ENCODE data around the gene BBLN.

Gene BBLN

DNA sequence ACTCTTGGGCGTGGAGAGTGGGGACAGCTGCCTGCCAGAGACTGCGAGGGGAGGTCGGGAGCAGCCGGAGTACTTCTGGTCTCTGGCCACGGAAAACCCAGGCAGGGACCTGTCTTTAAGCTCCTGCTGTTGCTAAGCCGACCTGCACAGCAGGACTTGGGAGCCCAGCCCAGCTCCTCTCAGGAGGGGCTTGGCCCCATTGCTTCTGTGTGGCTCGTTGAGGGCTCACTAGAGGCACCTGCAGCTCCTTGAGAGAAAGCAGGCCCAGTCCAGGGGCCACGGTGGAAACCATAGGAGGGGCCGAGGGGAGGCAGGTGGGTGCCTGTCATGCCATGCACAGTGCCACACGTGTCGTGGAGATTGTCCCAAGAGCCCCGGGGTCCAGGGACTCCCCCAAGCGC lies 14.1 kb upstream of the BBLN start:
- DNase-seq: no peak

GRCh38 chr9:128146591-128147120 lies 13.4 kb upstream of the BBLN start:
- DNase-seq: no peak

GRCh38 chr9:128148509-128149000 lies 11.5 kb upstream of the BBLN start:
- no peak for DNase-seq

DNA sequence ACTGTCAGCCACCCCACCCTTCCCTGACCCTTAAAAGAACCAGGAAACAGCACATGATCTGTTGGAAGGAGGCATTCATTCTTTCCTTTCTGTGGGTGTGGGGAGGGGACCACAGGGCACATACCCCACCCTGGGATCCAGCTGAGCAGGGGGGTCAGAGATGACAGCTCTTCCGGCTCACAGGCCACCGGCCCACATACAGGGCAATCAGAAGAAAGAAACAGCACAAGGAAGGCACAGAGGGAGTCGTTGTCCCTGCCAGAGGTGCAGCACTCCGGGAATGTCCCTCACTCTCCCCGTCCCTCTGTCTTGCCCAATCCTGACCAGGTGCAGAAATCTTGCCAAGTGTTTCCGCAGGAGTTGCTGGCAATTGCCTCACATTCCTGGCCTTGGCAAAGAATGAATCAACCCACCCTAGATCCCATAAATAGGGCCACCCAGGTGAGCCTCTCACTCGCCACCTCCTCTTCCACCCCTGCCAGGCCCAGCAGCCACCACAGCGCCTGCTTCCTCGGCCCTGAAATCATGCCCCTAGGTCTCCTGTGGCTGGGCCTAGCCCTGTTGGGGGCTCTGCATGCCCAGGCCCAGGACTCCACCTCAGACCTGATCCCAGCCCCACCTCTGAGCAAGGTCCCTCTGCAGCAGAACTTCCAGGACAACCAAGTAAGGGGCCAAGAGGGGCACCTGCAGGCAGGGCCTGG lies 10.9 kb upstream of the BBLN start, which contains the start of gene LCN2:
Gene LCN2, plus strand, starts transcription at position 453 of the 701 bp plus-strand sequence. Its CDS starts 73 bp downstream, at position 526.
- DNase-seq: no peak

DNA sequence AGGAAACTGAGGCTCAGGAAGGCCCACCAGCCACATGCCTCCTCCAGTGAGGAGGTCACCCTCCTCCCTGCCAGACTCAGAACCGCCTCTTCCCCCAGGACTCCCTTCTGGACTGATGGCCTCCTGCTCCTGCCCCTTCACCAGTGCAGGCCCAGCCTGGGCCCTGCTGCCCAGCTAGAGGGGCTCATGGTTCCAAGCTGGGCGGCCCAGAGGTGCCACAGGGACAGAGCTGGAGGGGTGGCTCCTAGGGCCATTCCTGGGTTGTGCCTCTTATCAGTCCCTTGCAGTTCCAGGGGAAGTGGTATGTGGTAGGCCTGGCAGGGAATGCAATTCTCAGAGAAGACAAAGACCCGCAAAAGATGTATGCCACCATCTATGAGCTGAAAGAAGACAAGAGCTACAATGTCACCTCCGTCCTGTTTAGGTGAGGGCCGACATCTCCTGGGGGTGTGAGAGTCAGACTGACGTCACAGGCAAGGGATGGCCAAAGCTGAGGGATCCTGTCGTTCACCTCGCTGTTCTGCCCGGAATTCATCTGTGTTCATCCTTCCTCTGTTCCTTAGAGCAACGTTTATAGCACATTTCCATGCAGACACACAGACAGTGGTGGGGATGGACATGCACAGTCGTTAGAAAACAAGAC lies 10.0 kb upstream of the BBLN start:
- DNase-seq: no peak

DNA sequence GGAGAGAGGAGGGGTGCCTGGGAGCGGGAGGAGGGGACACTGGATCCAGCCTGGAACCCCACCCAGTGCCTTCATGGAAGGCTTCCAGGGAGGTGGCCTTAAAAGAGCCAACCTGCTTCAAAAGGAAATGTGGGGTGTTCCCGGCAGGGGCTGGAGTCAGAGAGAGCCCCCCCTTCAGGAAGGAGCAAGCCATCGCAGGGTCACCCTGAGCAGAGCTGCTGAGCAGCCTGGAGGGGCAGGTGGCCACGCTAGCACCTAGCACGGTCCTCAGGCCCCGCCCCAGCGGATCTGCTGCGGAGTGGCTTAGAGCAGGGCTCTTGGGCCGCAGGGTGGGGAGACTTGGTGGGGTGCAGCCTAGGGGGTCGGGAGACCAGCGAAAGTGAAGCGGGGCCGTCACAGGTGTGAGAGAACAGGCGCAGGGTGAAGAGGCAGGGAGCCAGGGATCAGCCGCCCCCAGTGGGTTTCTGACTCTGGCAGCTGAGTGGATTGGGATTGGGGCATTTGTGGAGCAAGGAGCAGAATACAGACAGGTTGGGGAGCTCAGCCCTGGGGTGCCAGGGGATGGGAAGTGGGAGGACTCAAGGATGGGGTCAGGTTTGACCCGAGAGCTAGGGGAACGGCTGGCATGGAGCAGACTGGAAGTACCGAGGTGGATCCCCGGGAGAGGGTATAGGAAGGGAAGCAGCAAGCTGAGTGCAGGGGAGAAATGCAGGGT lies 9.3 kb upstream of the BBLN start:
- DNase-seq: no peak

GRCh38 chr9:128151309-128152132 lies 8.5 kb upstream of the BBLN start:
- no peak for DNase-seq

GRCh38 chr9:128152133-128153059 lies 7.7 kb upstream of the BBLN start:
- DNase-seq: no peak

DNA sequence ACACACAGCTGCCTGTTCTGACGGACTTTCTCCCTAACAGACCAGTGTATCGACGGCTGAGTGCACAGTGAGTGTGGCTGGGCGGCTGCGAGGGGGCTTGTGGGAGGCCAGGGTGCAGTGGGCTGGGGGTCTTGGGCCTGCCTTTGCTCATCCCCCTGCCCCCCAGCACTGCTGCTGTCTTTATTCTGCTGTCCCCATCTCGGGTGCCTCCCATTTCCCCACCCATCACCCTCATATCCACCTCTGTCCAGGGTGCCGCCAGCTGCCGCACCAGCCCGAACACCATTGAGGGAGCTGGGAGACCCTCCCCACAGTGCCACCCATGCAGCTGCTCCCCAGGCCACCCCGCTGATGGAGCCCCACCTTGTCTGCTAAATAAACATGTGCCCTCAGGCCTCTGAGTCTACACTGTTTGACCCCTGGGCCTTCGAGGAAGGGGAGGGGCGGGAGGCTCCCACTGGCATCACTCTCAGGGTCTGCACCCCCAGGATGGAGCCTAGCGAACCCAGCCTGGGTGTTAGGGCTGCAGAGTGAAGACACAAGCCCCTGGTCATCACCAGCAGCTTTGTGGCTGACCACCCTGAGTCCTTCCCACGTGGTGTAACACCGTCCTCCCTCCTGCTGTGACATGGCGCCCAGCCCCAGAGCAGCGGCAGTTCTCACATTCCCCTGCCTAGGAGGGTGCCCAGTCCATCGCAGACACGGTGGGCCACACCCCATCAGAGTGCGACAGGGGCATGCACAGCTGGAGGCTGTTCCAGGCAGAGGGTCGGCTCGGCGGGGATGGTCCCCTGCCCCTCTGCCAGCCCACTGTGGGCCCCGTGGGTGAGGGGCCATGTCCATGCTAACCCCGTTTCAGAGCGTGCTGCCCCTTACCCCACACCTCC lies 6.8 kb upstream of the BBLN start:
- DNase-seq: no peak

DNA sequence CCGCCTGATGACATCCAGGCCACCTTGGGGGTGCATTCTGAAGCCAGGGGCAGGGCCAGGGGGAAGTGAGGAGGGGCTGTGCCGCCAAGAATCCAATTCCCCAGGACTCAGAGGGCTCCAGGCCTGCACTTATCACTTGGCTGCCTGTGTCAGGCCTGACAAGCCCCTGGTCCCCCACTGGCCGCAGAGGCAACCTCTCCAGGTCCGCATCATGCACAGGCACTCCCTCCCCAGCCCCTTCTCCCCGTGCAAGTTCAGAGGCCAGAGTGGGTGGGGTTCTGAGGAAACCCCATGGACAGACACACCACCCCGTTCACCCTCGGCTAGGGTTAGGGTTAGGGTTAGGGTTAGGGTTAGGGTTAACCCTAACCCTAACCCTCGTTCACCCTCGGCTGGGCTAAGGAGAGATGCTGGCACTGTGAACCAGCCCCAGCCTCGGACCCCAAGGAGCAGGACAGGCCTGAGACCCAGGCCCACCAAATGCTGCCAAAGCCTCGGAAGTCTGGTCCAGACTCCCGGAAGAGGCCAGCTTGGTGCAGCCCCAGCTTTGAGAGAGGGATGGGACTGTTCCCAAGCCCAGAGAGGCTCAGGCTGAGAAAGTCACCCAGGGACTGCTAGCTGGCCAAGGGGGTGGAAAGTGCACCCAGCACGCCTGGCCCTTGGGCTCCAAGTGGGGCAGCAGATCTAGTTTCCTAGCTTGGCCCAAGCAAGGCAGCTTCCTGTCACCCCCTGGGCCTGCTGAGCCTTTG lies 5.9 kb upstream of the BBLN start:
- DNase-seq: no peak

DNA sequence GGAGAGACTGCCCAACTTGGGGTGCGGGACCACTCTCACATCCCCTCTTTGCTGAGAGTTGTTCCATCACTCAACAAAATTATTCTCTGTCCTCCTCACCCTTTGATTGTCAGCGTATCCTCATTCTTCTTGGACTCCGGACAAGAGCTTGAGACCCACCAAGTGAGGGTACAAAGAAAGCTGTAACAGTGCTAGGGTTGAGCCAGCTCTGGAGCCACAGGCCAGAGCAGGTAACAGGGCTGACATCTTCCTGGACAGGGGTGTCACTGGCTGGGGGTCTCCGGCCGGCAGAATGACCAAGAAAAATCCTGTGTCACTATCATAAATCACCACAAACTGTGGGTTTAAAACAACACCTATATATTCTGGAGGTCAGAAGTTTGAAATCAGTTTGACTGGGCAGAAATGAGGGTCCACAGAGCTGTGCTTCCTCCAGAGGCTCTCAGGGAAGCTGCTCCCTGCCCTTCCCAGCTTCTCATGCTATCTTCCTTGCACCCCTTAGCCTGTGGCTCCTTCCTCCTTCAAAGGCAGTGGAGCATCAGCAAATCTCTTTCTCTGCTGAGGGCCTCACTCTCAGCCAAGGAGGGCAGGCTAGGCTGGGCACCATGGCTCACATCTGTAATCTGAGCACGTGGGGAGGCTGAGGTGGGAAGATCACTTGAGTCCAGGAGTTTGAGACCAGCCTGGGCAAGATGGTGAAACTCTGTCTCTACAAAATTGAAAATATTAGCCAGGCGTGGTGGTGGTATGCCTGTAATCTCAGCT lies 4.1 kb upstream of the BBLN start:
- DNase-seq: no peak

DNA sequence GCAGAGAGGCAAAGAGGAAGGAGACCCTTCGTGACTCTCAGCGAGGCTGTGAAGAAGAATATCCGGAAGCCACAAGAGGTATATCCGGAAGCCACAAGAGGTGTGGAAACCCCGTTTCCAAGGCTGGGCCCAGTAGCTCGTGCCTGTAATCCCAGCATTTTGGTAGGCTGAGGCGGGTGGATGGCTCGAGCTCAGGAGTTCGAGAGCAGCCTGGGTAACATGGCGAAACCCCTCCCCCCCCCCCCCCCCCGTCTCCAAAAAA lies 612 bp upstream of the BBLN start:
- peak; percentile 30 for DNase-seq

- DNase-seq: peak; percentile 41
Measured at GRCh38 chr9:128160603-128160987, 530 bp downstream of the BBLN start.

DNA sequence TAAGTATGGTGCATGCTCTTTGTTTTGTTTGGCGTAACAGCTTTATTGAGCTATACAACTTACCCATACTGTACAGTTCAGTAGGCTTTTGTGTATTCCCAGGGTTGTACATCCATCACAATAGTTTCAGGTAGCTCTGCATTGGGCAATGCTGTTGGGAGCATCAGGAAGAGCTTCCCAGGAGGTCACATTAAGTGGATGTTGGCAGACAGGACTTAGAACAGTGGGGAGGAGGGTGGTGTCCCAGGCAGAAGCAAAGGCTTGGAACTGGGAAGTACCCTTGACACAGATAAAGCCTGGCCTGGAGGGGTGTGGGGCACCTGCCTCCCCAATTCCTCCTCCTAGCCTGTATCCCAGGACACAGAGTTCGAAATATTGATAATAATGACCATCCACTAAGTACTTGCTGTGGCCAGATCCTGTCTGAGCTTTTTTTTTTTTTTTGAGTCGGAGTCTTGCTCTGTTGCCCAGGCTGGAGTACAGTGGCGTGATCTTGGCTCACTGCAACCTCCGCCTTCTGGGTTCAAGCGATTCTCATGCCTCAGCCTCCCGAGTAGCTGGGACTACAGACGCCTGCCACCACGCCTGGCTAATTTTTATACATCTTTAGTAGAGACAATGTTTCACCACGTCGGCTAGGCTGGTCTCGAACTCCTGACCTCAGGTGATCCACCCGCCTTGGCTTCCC lies 1.3 kb downstream of the BBLN start:
- no peak for DNase-seq

- DNase-seq: no peak
Measured at GRCh38 chr9:128162215-128163026, 2.4 kb downstream of the BBLN start.

GRCh38 chr9:128163027-128163515 lies 3.0 kb downstream of the BBLN start:
- DNase-seq: no peak

- DNase-seq: no peak
Measured at GRCh38 chr9:128163523-128164306, 3.6 kb downstream of the BBLN start.
